Activated CD4-positive, alpha-beta T cell treated with anti-CD3 and anti-CD28 coated beads for 36 hours (primary cell): ENCODE results near the gene RPS3. TPM values are rescaled to one million over a fixed set of nuclear protein-coding genes. Genes with fewer than 3 reads are reported as not detected.
"Not testable (repeated sequence)": the region's sequence is repeated elsewhere in the genome, so short reads cannot be mapped to it uniquely, and the experiment has no call there.

Source experiments
- ATAC-seq: fragments of 200-7000 bp; cut with Tn5 transposase; one replicate; pipeline ENCODE4 v1.10.0; 2021; ENCODE audit warnings: mild to moderate bottlenecking, moderate library complexity
- CTCF ChIA-PET: fragments of 350-600 bp; sonication (Branson Sonifier 250); formaldehyde crosslinking; loops from one replicate; lab custom pipeline; 2021; ENCODE audit warnings: antibody characterized with exemption; lab: Charles Lee
- POLR2A ChIA-PET: fragments of 350-600 bp; sonication (Branson Sonifier 250); formaldehyde crosslinking; loops from one replicate; lab custom pipeline; 2021; ENCODE audit warnings: antibody characterized with exemption, inconsistent platforms; lab: Charles Lee
- DNase-seq: peaks from one replicate; pipeline ENCODE4 v3.0.0-alpha.2; 2020
- H3K27ac Mint-ChIP-seq: one replicate; pipeline ENCODE4 v1.8.0; 2021; ENCODE audit warnings: mixed read lengths
- H3K27me3 Mint-ChIP-seq: one replicate; pipeline ENCODE4 v1.8.0; 2021; ENCODE audit warnings: mixed read lengths
- H3K36me3 Mint-ChIP-seq: one replicate; pipeline ENCODE4 v1.8.0; 2021; ENCODE audit warnings: low read depth, mixed read lengths
- H3K4me1 Mint-ChIP-seq: one replicate; pipeline ENCODE4 v1.8.0; 2021; ENCODE audit warnings: mixed read lengths
- H3K4me3 Mint-ChIP-seq: one replicate; pipeline ENCODE4 v1.8.0; 2021; ENCODE audit warnings: mild to moderate bottlenecking, moderate library complexity, mixed read lengths
- H3K9me3 Mint-ChIP-seq: one replicate; pipeline ENCODE4 v1.8.0; 2021; ENCODE audit warnings: low read depth, mixed read lengths
- intact Hi-C, 2 experiments: fragments of 100-400 bp; cut with DNase I in 1 of 2; cut with micrococcal nuclease in 1 of 2; formaldehyde crosslinking; loops; one replicate each; pipeline versions ENCODE4 v1.14.2 to v1.15.1; 2022 to 2024; cut with DNase I, micrococcal nuclease
- total RNA-seq, 2 experiments: library from RNA; stranded (reverse); gene quantifications; one replicate each; pipeline ENCODE4 v1.2.3, GENCODE V29; 2021

RPS3 gene
- total RNA-seq, 2 experiments from 2014 or later, result 4,536 to 4,569 TPM

DNA sequence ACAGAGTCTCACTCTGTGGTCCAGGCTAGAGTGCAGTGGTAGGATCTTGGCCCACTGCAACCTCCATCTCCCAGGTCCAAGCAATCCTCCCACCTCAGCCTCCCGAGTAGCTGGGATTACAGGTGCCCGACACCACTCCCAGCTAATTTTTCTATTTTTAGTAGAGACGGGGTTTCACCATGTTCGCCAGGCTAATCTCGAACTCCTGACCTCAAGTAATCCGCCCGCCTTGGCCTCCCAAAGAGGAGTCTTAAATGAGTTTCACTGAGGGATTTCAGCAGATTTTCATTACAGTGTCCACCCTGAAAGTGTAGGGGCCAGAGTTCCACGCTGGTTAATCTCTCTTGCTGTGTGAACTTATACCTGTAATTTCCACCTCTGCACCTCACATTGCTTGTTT, 412 bp upstream of the RPS3 start:
- DNase-seq (no peak), ATAC-seq (no peak)
- H3K36me3 Mint-ChIP-seq, result peaks cover 47% of the 10 kb centered on the region
- intact Hi-C loops, result loop anchor here (1.0 kb wide), 5 partner anchors 30 to 450 kb away; partner anchors contain the start of genes GDPD5 (in 2 of the 2), ARRB1 (in 1 of the 2), SERPINH1 (in 1 of the 2) and SPCS2 (in 1 of the 2)
- peak overlapping the region; percentile 96 for H3K4me3 Mint-ChIP-seq
- ChIA-PET POLR2A (interaction anchor here (2.2 kb wide), 1 partner anchor 31 kb away, joined by 5 read pairs; no protein-coding TSS in a partner anchor), CTCF (interaction anchor here (1.8 to 1.9 kb wide), 2 partner anchors 9 to 11 kb away, joined by 5 to 7 read pairs; no protein-coding TSS in a partner anchor)
- H3K4me1 Mint-ChIP-seq, result peaks cover 35% of the 10 kb centered on the region
- peak overlapping the region; percentile 98 for H3K27ac Mint-ChIP-seq
- no peaks in the 10 kb centered on the region for H3K9me3 Mint-ChIP-seq
- no peaks in the 10 kb centered on the region for H3K27me3 Mint-ChIP-seq

DNA sequence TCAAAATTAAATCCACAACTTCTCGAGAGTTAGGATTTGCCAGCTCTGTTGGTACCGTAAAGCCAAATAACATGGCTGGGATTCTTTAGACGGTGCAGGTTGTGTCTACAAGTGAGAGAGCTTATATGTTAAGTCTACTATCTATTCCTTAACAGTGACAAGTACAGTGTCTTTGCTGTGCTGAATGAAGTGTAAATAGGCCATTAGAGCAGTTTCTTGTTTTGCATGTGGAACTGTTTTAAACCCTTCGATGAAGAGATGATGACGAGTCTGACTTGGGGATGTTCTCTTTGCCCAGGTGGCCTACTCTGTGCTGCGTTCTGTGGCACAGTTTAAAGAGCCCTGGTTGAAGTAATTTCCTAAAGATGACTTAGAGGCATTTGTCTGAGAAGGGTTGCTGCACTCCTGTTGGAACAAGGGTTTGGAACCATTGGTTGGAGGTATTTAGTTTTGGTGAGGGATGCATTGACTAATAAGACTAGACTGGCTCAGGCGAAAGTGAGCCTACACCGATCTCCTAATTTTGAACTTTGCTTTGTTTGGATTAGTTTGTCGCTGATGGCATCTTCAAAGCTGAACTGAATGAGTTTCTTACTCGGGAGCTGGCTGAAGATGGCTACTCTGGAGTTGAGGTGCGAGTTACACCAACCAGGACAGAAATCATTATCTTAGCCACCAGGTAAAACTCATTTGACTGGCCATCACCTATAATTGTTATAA, 988 bp downstream of the RPS3 start:
- peak overlapping the region; percentile 96 for H3K4me3 Mint-ChIP-seq
- intact Hi-C loops, result no loop called here
- peak overlapping the region; percentile 98 for H3K27ac Mint-ChIP-seq
- ChIA-PET CTCF (interaction anchor here (0.6 to 1.9 kb wide), 4 partner anchors 12 to 130 kb away, joined by 3 to 9 read pairs (median 4); no protein-coding TSS in a partner anchor), POLR2A (interaction anchor here (0.5 to 2.2 kb wide), 7 partner anchors 26 to 1393 kb away, joined by 3 to 5 read pairs (median 3); partner anchors contain the start of genes GDPD5 and SERPINH1)
- H3K9me3 Mint-ChIP-seq, result no peaks in the 10 kb centered on the region
- no peaks in the 10 kb centered on the region for H3K27me3 Mint-ChIP-seq
- H3K36me3 Mint-ChIP-seq, result peaks cover 58% of the 10 kb centered on the region
- peak; percentile 21 for DNase-seq
- peaks cover 44% of the 10 kb centered on the region for H3K4me1 Mint-ChIP-seq
- peak; percentile 14 for ATAC-seq

DNA sequence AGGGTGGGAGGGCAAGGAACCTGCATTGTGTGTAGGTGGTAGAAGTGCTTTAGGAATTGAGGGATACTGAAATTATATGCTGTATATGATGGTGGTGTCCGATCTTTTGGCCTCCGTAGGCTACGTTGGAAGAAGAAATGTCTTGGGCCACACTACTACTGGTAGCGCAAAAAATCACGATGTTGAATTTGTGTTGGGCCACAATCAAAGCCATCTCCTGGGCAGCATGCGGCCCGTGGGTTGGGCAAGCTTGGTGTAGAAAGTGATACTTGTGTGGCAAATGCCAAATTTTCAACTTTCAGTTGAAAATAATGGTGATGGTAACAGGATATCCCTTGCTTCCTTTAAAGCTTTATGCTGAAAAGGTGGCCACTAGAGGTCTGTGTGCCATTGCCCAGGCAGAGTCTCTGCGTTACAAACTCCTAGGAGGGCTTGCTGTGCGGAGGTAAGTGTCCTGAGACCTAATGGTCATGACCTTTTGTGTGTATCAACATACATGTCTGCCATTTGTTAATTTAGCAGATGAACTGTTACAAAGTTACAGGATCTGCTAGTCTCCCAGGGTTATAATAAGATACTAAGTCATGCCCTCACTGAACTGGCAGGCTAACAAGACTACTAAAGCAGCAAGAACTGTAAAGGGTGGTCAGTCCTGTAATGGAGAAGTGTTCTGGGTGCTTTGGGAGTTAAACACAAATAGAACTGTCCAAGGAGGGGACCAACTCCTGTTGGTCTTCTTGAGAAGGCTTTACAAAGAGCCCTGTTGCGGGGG, 2.9 kb downstream of the RPS3 start:
- Mint-ChIP-seq H3K9me3 (no peaks in the 10 kb centered on the region), H3K4me1 (peaks cover 52% of the 10 kb centered on the region), H3K4me3 (peak overlapping the region; percentile 96), H3K27ac (peak overlapping the region; percentile 98), H3K36me3 (peaks cover 74% of the 10 kb centered on the region), H3K27me3 (no peaks in the 10 kb centered on the region)
- intact Hi-C loops, result no loop called here
- ChIA-PET POLR2A (interaction anchor here (1.6 kb wide), 1 partner anchor 28 kb away, joined by 4 read pairs; no protein-coding TSS in a partner anchor), CTCF (interaction anchor here (0.9 kb wide), 1 partner anchor 14 kb away, joined by 3 read pairs; no protein-coding TSS in a partner anchor)
- DNase-seq, result no peak
- ATAC-seq, result no peak

DNA sequence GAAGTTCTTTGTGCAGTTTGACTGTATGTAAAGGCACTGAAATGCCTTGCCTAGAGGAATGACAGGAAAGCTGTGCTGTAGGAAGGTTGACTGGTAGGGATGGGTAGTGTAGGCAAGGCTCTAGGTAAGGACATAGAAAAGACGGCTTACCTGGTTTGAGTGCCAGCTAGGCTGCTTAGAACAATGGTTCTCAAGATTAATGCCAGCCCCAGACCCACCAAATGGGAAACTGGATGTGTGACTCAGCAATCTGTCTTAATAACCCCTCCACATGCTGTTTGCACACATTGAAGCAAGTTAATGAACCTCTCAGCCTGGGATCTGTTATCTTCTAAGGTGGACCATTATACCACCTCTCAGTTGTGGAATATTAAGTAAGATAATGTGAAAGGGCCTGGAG, 3.7 kb downstream of the RPS3 start:
- DNase-seq (no peak), ATAC-seq (no peak)
- Mint-ChIP-seq H3K9me3 (no peaks in the 10 kb centered on the region), H3K27ac (peak overlapping the region; percentile 98), H3K4me3 (peak overlapping the region; percentile 96), H3K27me3 (no peaks in the 10 kb centered on the region), H3K4me1 (peaks cover 55% of the 10 kb centered on the region), H3K36me3 (peaks cover 81% of the 10 kb centered on the region)
- intact Hi-C loops, result no loop called here
- ChIA-PET POLR2A (interaction anchor here (1.6 kb wide), 1 partner anchor 27 kb away, joined by 4 read pairs; no protein-coding TSS in a partner anchor), CTCF (interaction anchor here (0.7 to 1.4 kb wide), 3 partner anchors 15 to 123 kb away, joined by 3 to 4 read pairs (median 4); no protein-coding TSS in a partner anchor)

DNA sequence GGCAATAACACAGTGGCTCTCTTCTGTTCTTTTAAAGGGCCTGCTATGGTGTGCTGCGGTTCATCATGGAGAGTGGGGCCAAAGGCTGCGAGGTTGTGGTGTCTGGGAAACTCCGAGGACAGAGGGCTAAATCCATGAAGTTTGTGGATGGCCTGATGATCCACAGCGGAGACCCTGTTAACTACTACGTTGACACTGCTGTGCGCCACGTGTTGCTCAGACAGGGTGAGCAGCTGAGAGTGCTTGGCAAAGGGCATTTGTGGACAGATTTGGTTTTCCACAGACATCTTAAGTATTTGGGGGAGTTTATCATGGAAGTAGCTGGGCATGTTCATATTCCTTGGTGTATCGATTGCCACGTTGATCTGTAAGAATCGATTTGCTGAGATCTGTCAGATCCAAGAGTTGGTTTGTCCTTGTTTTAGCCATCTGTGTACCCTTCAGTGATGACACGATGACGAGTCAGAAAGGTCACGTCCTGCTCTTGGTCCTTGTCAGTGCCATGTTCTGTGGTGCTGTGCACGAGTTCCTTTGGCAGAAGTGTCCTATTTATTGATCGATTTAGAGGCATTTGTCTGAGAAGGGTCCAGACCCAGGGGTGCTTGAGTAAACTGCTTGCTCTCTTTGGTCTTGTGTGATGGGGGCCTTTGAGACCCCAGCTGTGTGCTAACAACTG, 4.8 kb downstream of the RPS3 start:
- DNase-seq (peak; percentile 38), ATAC-seq (no peak)
- peaks cover 86% of the 10 kb centered on the region for H3K36me3 Mint-ChIP-seq
- ChIA-PET CTCF (interaction anchor here (1.4 kb wide), 1 partner anchor 124 kb away, joined by 4 read pairs; no protein-coding TSS in a partner anchor), POLR2A (no interaction called here)
- no peaks in the 10 kb centered on the region for H3K9me3 Mint-ChIP-seq
- no peak overlapping the region for H3K4me3 Mint-ChIP-seq
- intact Hi-C loops, result no loop called here
- no peaks in the 10 kb centered on the region for H3K27me3 Mint-ChIP-seq
- H3K4me1 Mint-ChIP-seq, result peaks cover 52% of the 10 kb centered on the region
- peak overlapping the region; percentile 73 for H3K27ac Mint-ChIP-seq

DNA sequence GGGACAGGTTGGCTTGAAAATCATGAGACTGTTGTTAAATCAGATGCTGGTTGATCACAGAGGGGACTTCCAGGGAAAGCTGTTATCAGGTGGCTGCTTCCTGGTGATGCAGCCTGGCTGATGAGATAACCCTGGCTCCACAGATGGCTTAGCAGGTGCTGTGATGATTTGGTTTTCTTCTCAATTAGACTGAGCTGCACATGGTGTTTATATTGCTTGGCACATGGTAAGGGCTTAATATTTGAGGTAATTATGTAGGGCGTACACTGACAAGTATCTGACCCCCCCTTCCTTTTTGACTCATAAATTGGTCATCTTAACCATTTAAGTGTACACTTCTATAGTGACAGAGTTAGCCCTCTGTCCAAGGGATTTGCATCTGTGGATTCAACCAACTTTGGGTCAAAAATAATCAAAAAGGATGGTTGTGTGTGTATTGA, 7.0 kb downstream of the RPS3 start:
- CTCF ChIA-PET, result interaction anchor here (0.6 kb wide), 1 partner anchor 114 kb away, joined by 3 read pairs; no protein-coding TSS in a partner anchor
- H3K36me3 Mint-ChIP-seq, result peaks cover 65% of the 10 kb centered on the region
- DNase-seq (no peak), ATAC-seq (peak; percentile 28)
- H3K9me3 Mint-ChIP-seq, result no peaks in the 10 kb centered on the region
- intact Hi-C loops, result no loop called here
- peaks cover 45% of the 10 kb centered on the region for H3K4me1 Mint-ChIP-seq
- no peak overlapping the region for H3K27ac Mint-ChIP-seq
- H3K27me3 Mint-ChIP-seq, result no peaks in the 10 kb centered on the region
- POLR2A ChIA-PET, result no interaction called here
- H3K4me3 Mint-ChIP-seq, result no peak overlapping the region

DNA sequence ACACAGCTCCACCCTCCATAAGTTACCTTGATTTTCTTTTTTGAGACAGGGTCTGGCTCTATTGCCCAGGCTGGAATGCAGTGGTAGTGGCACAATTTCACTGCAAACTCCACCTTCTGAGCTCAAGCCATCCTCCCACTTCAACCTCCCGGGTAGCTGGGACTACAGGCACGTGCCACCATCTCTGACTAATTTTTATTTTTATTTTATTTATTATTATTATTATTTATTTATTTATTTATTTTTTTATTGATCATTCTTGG, 9.6 kb downstream of the RPS3 start:
- DNase-seq (no peak), ATAC-seq (no peak)
- Mint-ChIP-seq H3K9me3 (no peaks in the 10 kb centered on the region), H3K27ac (no peak overlapping the region), H3K4me3 (no peak overlapping the region), H3K4me1 (peaks cover 20% of the 10 kb centered on the region), H3K36me3 (peaks cover 50% of the 10 kb centered on the region), H3K27me3 (no peaks in the 10 kb centered on the region)
- POLR2A ChIA-PET, result interaction anchor here (1.1 kb wide), 1 partner anchor 19 kb away, joined by 3 read pairs; no protein-coding TSS in a partner anchor
- CTCF ChIA-PET, result interaction anchor here (1.6 to 2.5 kb wide), 4 partner anchors 8 to 43 kb away, joined by 6 to 9 read pairs (median 7); partner anchors contain the start of gene RPS3
- intact Hi-C loops, result no loop called here

DNA sequence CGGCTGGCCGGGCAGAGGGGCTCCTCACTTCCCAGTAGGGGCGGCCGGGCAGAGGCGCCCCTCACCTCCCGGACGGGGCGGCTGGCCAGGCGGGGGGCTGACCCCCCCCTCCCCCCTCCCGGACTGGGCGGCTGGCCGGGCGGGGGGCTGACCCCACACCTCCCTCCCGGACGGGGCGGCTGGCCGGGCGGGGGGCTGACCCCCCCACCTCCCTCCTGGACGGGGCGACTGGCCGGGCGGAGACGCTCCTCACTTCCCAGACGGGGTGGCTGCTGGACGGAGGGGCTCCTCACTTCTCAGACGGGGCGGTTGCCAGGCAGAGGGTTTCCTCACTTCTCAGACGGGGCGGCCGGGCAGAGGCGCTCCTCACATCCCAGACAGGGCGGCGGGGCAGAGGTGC, 10.7 kb downstream of the RPS3 start:
- POLR2A ChIA-PET, H3K4me3 Mint-ChIP-seq, intact Hi-C loops, CTCF ChIA-PET, ATAC-seq, DNase-seq, H3K27ac Mint-ChIP-seq, H3K9me3 Mint-ChIP-seq, H3K27me3 Mint-ChIP-seq: not testable (repeated sequence)
- H3K4me1 Mint-ChIP-seq, result peaks cover 12% of the 10 kb centered on the region
- peaks cover 43% of the 10 kb centered on the region for H3K36me3 Mint-ChIP-seq

DNA sequence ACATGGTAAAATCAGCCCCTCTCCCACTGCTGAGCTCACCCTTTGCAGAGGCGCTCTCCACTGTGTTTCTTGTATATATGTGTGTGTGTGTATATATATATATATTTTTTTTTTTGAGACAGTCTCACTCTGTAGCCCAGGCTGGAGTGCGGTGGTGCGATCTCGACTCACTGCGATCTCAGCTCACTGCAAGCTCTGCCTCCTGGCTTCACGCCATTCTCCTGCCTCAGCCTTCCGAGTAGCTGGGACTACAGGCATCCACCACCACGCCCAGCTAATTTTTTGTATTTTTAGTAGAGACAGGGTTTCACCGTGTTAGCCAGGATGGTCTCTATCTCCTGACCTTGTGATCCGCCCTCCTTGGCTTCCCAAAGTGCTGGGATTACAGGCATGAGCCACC, 13.8 kb downstream of the RPS3 start:
- H3K4me3 Mint-ChIP-seq, H3K27ac Mint-ChIP-seq, CTCF ChIA-PET, H3K27me3 Mint-ChIP-seq, H3K9me3 Mint-ChIP-seq, H3K4me1 Mint-ChIP-seq, ATAC-seq, DNase-seq, intact Hi-C loops: not testable (repeated sequence)
- H3K36me3 Mint-ChIP-seq, result peaks cover 28% of the 10 kb centered on the region
- POLR2A ChIA-PET, result interaction anchor here (1.0 kb wide), 1 partner anchor 19 kb away, joined by 6 read pairs; no protein-coding TSS in a partner anchor

DNA sequence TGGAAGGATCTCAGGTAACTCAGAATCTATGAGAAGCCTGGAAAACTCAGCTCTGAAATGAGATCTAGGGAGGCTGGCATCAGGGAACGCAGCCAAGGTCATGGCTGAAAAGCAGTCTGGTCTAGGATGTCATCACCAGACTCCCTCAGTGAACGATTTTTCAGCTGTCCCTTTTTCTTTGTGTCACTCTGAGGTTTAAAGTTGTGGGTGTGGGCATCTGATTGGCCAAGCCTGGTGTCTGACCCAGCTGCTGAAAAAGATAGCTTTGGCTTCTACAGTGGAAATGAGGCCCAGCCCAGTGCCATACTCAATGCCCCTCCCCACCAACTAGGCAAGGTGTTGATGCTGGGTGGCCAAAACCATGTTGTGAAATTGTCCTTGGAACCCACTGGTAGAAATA, 14.5 kb downstream of the RPS3 start:
- intact Hi-C loops, result no loop called here
- ChIA-PET POLR2A (no interaction called here), CTCF (interaction anchor here (0.6 to 3.4 kb wide), 2 partner anchors 133 to 262 kb away, joined by 4 to 13 read pairs; no protein-coding TSS in a partner anchor)
- no peak overlapping the region for H3K27ac Mint-ChIP-seq
- H3K36me3 Mint-ChIP-seq, result peaks cover 24% of the 10 kb centered on the region
- no peaks in the 10 kb centered on the region for H3K27me3 Mint-ChIP-seq
- no peak overlapping the region for H3K4me3 Mint-ChIP-seq
- no peak for DNase-seq
- no peaks in the 10 kb centered on the region for H3K4me1 Mint-ChIP-seq
- no peaks in the 10 kb centered on the region for H3K9me3 Mint-ChIP-seq
- no peak for ATAC-seq
